ENCODE results near the gene TSPAN14.
"Not testable (repeated sequence)": the region's sequence is repeated elsewhere in the genome, so short reads cannot be mapped to it uniquely, and the experiment has no call there.

The TSPAN14 gene

GRCh38 chr10:80542053-80542452 is 87.9 kb downstream of the TSPAN14 start:
- no peak for FAIRE-seq
- TF ChIP-seq POLR2A (IDR thresholded peaks at IDR 0.05; ENCODE audit: low read depth, low read length) (no peak), TAF1 (IDR thresholded peaks at IDR 0.05; ENCODE audit: low read depth, low read length) (no peak), POLR2AphosphoS5 (IDR thresholded peaks at IDR 0.05; ENCODE audit: low read depth, low read length) (no peak), SPI1 (IDR thresholded peaks at IDR 0.05; ENCODE audit: low read depth, low read length) (no peak), POU2F2 (IDR thresholded peaks at IDR 0.05; ENCODE audit: low read depth, low read length) (no peak), PAX5 (IDR thresholded peaks at IDR 0.05; ENCODE audit: insufficient read depth, low read length, severe bottlenecking) (no peak)
- DNase-seq (ENCODE audit: insufficient read length, low spot score), result no peak

DNA sequence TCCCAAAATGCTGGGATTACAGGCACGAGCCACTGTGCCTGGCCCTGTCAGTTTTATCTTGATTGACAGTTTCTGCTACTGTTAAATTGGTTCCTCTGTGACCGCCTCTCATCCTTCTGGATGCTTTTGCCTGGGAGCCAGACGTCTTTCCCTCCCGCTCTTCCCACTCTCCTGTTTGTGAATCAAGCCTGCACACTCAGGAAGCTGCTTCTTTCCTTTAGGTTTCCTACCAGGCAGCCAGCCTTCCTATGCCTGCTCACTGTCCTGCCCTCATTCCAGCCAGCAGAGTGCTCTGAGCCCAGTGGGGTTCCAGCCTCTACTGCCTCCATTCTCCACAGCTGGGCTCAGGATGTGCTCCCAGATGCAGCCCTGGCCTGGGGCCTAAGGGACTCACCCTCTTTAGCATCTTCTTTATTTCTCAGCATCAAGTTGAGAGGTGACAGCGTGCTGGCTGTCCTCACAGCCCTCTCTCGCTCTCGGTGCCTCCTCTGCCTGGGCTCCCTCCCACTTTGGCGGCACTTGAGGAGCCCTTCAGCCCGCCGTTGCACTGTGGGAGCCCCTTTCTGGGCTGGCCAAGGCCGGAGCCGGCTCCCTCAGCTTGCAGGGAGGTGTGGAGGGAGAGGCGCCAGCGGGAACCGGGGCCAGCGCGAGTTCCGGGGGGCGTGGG is 88.7 kb downstream of the TSPAN14 start:
- FAIRE-seq (no peak), DNase-seq (ENCODE audit: insufficient read length, low spot score) (no peak)
- TF ChIP-seq POLR2AphosphoS5 (IDR thresholded peaks at IDR 0.05; ENCODE audit: low read depth, low read length), result no peak
- TF ChIP-seq PAX5 (IDR thresholded peaks at IDR 0.05; ENCODE audit: insufficient read depth, low read length, severe bottlenecking), result no peak
- TF ChIP-seq POU2F2 (IDR thresholded peaks at IDR 0.05; ENCODE audit: low read depth, low read length), result no peak
- no peak for TF ChIP-seq SPI1 (IDR thresholded peaks at IDR 0.05; ENCODE audit: low read depth, low read length)
- TF ChIP-seq POLR2A (IDR thresholded peaks at IDR 0.05; ENCODE audit: low read depth, low read length), result no peak
- TF ChIP-seq TAF1 (IDR thresholded peaks at IDR 0.05; ENCODE audit: low read depth, low read length), result no peak

- not testable (repeated sequence) for DNase-seq (ENCODE audit: insufficient read length, low spot score); FAIRE-seq
Measured at GRCh38 chr10:80543319-80543672, 89.2 kb downstream of the TSPAN14 start.

- DNase-seq (ENCODE audit: insufficient read length, low spot score) (no peak), FAIRE-seq (no peak)
- TF ChIP-seq POU2F2 (IDR thresholded peaks at IDR 0.05; ENCODE audit: low read depth, low read length) (no peak), TAF1 (IDR thresholded peaks at IDR 0.05; ENCODE audit: low read depth, low read length) (no peak), POLR2AphosphoS5 (IDR thresholded peaks at IDR 0.05; ENCODE audit: low read depth, low read length) (no peak), SPI1 (IDR thresholded peaks at IDR 0.05; ENCODE audit: low read depth, low read length) (no peak), PAX5 (IDR thresholded peaks at IDR 0.05; ENCODE audit: insufficient read depth, low read length, severe bottlenecking) (no peak)
Measured at GRCh38 chr10:80544316-80544953, 90.3 kb downstream of the TSPAN14 start.

- no peak for TF ChIP-seq POU2F2 (IDR thresholded peaks at IDR 0.05; ENCODE audit: low read depth, low read length)
- TF ChIP-seq TAF1 (IDR thresholded peaks at IDR 0.05; ENCODE audit: low read depth, low read length), result no peak
- TF ChIP-seq POLR2A (IDR thresholded peaks at IDR 0.05; ENCODE audit: low read depth, low read length), result no peak
- no peak for TF ChIP-seq POLR2AphosphoS5 (IDR thresholded peaks at IDR 0.05; ENCODE audit: low read depth, low read length)
- no peak for TF ChIP-seq PAX5 (IDR thresholded peaks at IDR 0.05; ENCODE audit: insufficient read depth, low read length, severe bottlenecking)
- no peak for TF ChIP-seq SPI1 (IDR thresholded peaks at IDR 0.05; ENCODE audit: low read depth, low read length)
- no peak for FAIRE-seq
- DNase-seq (ENCODE audit: insufficient read length, low spot score), result no peak
Measured at GRCh38 chr10:80545258-80545881, 91.3 kb downstream of the TSPAN14 start.

- DNase-seq (ENCODE audit: insufficient read length, low spot score), result no peak
- no peak for FAIRE-seq
- TF ChIP-seq TAF1 (IDR thresholded peaks at IDR 0.05; ENCODE audit: low read depth, low read length) (no peak), POLR2A (IDR thresholded peaks at IDR 0.05; ENCODE audit: low read depth, low read length) (no peak), PAX5 (IDR thresholded peaks at IDR 0.05; ENCODE audit: insufficient read depth, low read length, severe bottlenecking) (no peak), POLR2AphosphoS5 (IDR thresholded peaks at IDR 0.05; ENCODE audit: low read depth, low read length) (no peak), SPI1 (IDR thresholded peaks at IDR 0.05; ENCODE audit: low read depth, low read length) (no peak), POU2F2 (IDR thresholded peaks at IDR 0.05; ENCODE audit: low read depth, low read length) (no peak)
Measured at GRCh38 chr10:80552151-80552646, 98.1 kb downstream of the TSPAN14 start.

DNA sequence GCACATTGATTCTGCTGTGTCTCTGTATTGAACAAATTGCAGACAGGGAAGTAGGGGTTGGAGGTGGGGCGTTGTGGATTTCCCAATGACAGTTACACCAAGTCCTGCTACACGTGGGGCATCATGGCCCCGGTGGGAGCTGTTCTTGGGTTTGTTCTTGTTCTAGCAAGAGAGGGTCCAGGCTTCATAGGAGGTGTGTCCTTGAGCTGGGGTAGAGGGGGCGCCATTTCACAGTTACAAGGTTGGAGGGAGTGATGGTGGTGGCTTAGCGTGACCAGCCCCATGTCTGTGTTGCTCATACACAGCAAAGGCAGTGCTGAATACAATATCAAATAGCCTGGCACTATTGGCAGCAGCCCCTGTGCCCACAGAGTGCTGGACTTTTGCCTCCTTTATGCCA is 99.3 kb downstream of the TSPAN14 start:
- FAIRE-seq (no peak), DNase-seq (ENCODE audit: insufficient read length, low spot score) (no peak)
- TF ChIP-seq PAX5 (IDR thresholded peaks at IDR 0.05; ENCODE audit: insufficient read depth, low read length, severe bottlenecking), result no peak
- no peak for TF ChIP-seq POLR2AphosphoS5 (IDR thresholded peaks at IDR 0.05; ENCODE audit: low read depth, low read length)
- no peak for TF ChIP-seq TAF1 (IDR thresholded peaks at IDR 0.05; ENCODE audit: low read depth, low read length)
- TF ChIP-seq SPI1 (IDR thresholded peaks at IDR 0.05; ENCODE audit: low read depth, low read length), result no peak

- TF ChIP-seq SPI1 (IDR thresholded peaks at IDR 0.05; ENCODE audit: low read depth, low read length), result no peak
- no peak for TF ChIP-seq POU2F2 (IDR thresholded peaks at IDR 0.05; ENCODE audit: low read depth, low read length)
- TF ChIP-seq TAF1 (IDR thresholded peaks at IDR 0.05; ENCODE audit: low read depth, low read length), result no peak
- no peak for TF ChIP-seq POLR2AphosphoS5 (IDR thresholded peaks at IDR 0.05; ENCODE audit: low read depth, low read length)
- TF ChIP-seq PAX5 (IDR thresholded peaks at IDR 0.05; ENCODE audit: insufficient read depth, low read length, severe bottlenecking), result no peak
- TF ChIP-seq POLR2A (IDR thresholded peaks at IDR 0.05; ENCODE audit: low read depth, low read length), result no peak
- no peak for DNase-seq (ENCODE audit: insufficient read length, low spot score)
Measured at GRCh38 chr10:80554050-80554449, 99.9 kb downstream of the TSPAN14 start.

DNA sequence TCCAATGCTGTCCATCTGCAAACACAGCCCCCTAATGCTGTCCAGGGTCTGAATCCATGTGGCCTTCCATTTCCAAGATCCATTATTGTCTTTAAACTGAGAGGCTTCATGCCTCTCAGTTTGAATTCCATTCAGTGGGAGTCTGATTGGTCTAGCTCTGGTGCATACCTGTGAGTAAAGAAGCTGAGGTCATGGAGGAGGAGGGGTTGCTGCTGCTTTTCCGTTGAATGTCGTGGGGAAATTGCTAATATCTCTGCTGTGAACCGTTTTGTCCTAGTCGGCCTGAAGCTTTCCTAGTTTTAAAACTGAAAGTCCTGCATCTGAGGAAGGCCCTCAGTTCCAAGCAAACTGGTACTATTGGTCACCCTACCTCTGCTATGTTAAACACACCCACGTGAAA is 101.3 kb downstream of the TSPAN14 start:
- FAIRE-seq (no peak), DNase-seq (ENCODE audit: insufficient read length, low spot score) (no peak)

More at GRCh38 chr10:80554050-80554449, 99.9 kb downstream of the TSPAN14 start:
- no peak for FAIRE-seq

GRCh38 chr10:80561950-80562349 is 107.8 kb downstream of the TSPAN14 start:
- FAIRE-seq (no peak), DNase-seq (ENCODE audit: insufficient read length, low spot score) (no peak)
- no peak for TF ChIP-seq POU2F2 (IDR thresholded peaks at IDR 0.05; ENCODE audit: low read depth, low read length)

More for the DNA sequence above, 101.3 kb downstream of the TSPAN14 start:
- no peak for TF ChIP-seq POLR2A (IDR thresholded peaks at IDR 0.05; ENCODE audit: low read depth, low read length)
- no peak for TF ChIP-seq POLR2AphosphoS5 (IDR thresholded peaks at IDR 0.05; ENCODE audit: low read depth, low read length)
- no peak for TF ChIP-seq SPI1 (IDR thresholded peaks at IDR 0.05; ENCODE audit: low read depth, low read length)
